HG02678 (cell line): ENCODE results near the gene MXD3.
A peak's percentile ranks its signal among the peaks of the same experiment; 100 is the strongest.
"Not testable (repeated sequence)": the region's sequence is repeated elsewhere in the genome, so short reads cannot be mapped to it uniquely, and the experiment has no call there.

Experiments
- ATAC-seq: cut with Tn5 transposase; IDR thresholded peaks from one replicate; pipeline ENCODE4 v1.9.1; 2021; ENCODE audit warnings: mild to moderate bottlenecking, moderate library complexity; ENCODE audit not compliant: unreplicated experiment

The MXD3 gene, protein sequence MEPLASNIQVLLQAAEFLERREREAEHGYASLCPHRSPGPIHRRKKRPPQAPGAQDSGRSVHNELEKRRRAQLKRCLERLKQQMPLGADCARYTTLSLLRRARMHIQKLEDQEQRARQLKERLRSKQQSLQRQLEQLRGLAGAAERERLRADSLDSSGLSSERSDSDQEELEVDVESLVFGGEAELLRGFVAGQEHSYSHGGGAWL

DNA sequence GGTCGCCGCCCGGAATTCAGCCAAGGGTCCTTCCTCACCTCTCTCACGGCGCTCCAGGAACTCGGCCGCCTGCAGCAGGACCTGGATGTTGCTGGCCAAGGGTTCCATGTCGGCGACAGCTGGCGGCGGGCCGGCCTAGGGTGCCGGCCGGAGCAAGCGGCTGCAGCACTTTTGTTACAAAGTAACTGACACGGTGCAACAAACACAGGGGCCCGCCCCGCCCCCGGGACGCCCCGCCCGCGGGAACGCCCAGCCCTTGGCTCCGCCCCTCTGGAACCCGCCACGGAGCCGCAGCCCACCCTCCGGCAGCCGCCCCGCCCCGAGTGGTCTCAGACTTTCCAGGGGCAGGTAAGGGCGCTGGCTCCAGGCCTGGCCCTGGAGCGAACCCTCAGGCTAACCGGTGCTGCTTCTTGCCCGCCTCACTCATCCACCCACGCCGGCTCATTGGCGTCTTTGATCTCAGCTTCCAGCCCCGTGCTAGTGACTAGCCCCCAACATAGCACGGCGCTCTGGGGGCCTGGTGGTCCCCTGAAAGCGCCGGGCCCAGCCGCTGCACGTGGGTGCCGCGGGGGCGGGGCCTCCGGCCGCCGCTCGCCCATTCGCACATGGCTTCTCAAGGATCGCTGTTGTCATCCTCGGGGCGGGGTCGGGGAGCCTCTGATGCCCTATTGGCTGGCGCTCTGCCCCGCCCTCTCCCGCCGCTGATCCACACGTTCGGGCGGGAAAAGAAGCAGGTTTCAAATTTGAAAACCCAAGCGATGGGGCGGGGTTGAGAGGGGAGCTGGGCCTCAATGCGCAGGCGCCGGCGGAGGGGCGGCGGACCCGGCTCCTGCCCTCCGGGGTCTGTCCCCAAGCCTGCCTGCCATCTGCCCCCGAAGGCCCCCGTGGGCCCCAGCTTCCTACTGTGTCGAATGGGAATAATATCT is at the start of gene MXD3:
Gene MXD3 (minus strand): TSS at position 176 of the 926 bp plus-strand sequence. CDS start 68 bp downstream, at position 108.
- peak; percentile 78 for ATAC-seq

GRCh38 chr5:177360740-177361139 is 49.0 kb upstream of the MXD3 start:
- ATAC-seq: not testable (repeated sequence)

DNA sequence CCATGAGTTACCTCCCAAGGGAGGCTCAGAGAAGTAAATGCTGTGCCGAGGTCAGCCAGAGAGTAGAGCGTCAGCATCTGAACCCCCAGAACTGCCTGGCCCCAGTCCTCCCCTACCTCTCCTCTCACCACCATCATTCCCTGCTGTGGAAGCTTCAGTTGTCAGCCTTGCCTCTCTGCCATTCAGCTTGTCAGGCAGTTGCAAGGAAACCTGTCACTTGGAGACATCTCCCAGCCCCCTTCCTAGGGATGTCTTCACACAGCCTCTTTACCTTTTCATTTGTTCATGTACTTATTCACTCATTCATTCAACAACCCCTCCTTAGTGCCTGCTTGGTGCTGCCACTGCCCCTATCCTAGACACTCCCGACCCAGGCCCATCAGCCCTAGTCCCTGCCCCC is 48.2 kb upstream of the MXD3 start:
- no peak for ATAC-seq

DNA sequence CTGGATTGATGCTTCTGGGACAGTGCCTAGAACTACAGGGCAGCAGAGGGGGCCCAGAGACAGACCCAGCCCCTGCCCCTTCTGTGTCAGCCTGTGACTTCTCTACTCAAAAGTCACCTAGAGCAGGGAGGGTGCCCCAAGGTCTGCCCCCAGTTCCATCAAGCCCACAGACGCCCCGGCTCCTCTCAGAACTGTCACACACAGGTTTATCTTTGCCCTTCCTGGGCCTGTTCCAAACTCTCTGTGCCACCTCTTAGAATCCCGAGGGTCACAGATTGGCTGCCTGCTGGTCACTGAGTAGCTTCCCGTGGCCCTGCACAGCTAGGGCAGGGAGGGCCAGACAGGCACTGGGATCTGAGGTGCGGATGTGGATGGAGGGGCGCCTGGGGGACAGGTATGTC is 47.8 kb upstream of the MXD3 start:
- no peak for ATAC-seq

GRCh38 chr5:177358370-177358819 is 46.7 kb upstream of the MXD3 start:
- ATAC-seq: no peak

DNA sequence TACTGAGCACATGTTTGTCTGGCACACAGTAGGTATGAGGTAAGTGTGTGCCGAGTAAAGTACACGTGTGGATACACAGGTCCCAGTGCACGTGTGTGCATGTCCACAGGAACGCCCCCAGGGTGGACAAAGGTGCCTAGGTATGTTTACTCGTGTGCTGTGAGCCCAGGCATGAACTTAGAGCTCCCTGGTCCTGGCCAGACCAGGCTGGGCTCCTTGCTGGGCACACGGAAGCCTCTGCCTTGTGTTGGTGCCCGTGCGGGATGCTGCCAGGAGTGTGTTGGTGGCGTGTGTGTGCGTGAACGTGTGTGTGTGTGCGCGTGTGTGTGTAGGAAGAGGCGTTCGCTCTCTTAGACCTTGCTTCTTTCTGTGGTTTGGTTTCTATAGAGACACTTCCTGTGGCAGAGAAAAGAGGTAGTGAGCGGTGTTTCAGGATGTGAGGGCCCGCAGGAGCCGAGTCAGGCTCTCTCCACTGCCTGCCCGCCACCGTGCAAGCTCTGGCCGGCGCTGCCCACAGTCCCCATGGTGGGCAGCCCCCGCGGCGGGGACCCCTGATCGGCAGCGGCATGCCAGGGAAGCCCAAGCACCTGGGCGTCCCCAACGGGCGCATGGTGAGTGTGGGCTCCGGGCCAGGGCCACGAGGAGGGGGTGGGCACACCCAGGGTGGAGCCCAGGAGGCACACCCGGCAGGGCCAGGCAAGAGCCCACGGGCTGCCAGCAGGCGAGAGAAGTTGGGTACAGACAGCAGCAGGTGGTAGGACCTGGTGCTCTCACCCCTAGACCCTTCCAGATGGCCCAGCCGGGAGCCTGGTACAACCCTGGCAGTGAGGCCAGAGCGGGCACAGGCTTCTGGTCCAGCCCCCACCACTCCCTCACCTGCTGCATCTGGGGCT is 46.0 kb upstream of the MXD3 start, which contains the start of gene RGS14:
Gene RGS14 (plus strand): TSS at position 466 of the 893 bp plus-strand sequence. CDS start 101 bp downstream, at position 567.
- peak; percentile 95 for ATAC-seq

DNA sequence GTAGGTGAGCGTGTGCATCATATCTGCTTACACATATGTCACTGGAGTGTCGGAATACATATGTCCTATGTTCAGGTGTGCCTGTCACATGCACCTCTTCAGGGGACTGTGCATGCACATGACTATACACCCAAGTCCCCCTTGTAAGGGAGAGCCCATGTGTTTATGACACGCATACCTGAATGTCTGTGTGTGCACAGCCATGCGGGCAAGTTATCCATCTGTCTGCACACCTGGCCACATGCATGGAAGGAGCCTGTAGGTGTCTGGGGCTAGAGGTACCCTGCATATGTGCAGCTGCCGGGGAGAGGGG is 45.4 kb upstream of the MXD3 start:
- no peak for ATAC-seq

GRCh38 chr5:177356746-177357145 is 45.0 kb upstream of the MXD3 start:
- no peak for ATAC-seq

GRCh38 chr5:177355868-177356168 is 44.1 kb upstream of the MXD3 start:
- no peak for ATAC-seq

DNA sequence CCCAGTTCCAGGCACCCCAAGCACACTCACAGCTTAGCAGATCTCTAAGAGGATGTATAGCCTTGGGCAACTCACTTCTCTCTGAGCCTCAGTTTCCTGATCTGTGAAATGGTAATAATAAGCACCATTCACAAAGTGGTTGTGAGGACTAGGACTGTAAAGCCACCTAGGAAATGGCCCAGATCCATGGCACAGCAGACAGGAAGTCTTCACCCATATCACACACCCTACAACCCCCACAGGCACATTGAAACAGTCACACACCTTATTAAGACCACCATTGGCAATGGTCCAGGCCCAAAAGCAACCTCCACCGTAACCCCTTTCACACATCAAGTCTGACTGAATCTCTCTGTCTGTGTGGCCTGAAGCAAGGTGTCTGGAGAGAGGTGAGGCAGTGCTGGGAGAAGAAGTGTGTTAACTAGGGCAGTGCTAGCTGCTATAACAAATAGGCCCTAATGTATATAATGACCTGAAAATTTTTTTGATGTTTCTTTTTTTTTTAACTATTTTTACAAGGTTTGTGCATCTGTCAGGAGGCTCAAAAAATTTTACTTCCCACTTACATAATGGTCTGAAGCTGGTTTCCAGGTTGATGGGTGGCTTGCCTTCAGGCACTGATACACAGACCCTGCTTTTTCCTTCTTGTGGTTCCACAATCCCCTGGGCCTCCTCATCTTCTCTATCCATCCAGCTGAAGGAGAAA is 43.6 kb upstream of the MXD3 start:
- ATAC-seq: no peak

DNA sequence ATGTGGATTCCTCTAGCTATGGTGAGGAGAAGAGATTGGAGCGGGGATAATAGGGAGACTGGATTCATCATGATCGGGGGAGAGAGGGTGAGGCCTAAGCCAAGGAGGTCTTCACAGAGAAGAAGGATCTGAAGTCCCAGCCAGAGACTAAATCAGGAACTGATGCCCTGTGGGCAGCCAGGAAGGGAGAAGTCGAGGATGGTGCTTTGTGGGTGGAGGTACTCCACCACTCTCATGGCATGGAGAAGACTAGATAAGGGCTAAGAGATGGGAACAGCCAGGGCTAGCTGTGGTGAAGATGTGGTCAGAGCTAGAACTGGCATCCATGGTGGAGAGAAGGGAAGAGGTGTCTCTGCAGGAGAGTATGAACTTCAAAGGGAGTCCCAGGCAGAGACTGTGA is 43.0 kb upstream of the MXD3 start:
- ATAC-seq: no peak

DNA sequence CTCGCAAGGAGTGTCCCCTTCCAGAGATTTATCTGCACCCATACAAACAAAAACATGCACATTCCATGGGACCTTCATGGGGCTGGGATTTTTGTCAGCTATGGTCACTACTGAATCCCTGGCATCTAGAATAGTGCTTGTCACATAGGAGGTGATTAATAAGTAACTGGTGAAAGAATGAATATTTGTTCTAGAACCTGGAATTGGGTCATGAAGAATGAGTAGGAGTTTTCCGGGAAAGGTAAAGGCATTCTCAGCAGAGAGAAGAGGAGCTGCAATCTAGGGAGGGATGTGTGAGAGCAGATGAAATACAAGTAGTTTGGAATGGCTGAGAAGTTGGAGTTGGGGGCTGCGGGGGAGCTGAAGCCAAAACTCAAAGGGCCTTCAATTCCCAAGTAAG is 42.6 kb upstream of the MXD3 start:
- no peak for ATAC-seq

DNA sequence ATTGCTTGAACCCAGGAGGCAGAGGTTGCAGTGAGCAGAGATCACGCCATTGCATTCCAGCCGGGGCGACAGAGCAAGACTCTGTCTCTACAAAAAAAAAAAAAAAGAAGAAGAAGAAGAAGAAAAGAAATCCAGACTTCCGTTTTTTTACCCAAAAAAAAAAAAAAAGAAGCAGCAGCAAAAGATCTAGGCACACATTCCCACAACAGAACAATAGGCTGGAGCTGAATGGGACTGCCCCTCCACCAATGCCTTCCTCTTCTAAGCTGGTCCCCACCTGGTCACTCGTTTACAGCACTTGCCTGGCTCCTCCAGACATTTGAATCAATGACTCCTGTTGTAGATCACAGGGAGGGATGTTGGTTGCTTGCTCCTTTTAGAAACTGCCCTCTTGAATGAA is 41.4 kb upstream of the MXD3 start:
- no peak for ATAC-seq

- ATAC-seq: peak; percentile 93
Observed at GRCh38 chr5:177351392-177352329, 40.0 kb upstream of the MXD3 start, which contains the start of gene LMAN2. TSS of gene LMAN2 (minus strand) at chr5:177351668. CDS start at chr5:177351647, 21 bp downstream.

- ATAC-seq: no peak
Observed at GRCh38 chr5:177350776-177351391, 39.2 kb upstream of the MXD3 start.

GRCh38 chr5:177349762-177350161 is 38.1 kb upstream of the MXD3 start:
- no peak for ATAC-seq

- no peak for ATAC-seq
Observed at GRCh38 chr5:177349362-177349647, 37.6 kb upstream of the MXD3 start.

- ATAC-seq: no peak
Observed at GRCh38 chr5:177347699-177348098, 36.0 kb upstream of the MXD3 start.

- ATAC-seq: no peak
Observed at GRCh38 chr5:177346820-177347219, 35.1 kb upstream of the MXD3 start.
